ENCODE data around the gene SLC15A2. TPM values are rescaled to one million over a fixed set of nuclear protein-coding genes. Genes with fewer than 3 reads are reported as not detected.

The SLC15A2 gene
- total and polyA plus RNA-seq, 7 donors: 0.46 to 2.1 (median 1.1) TPM

DNA sequence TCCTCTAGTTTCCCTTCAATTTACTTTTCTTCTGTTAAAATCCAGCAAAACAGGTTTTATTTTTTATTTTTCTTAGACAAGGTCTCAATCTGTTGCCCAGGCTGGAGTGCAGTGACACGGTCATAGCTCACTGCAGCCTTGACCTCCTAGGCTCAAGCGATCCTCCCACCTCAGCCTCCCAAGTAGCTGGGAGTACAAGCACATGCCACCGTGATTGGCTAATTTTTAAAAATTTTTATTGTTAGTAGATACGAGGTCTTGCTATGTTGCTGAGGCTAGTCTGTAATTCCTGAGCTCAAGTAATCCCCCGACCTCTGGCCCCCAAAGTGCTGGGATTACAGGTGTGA, 86.2 kb downstream of the SLC15A2 start:
- Histone ChIP-seq H3K4me1 (no peaks in the 10 kb centered on the region), H3K27me3 (no peaks in the 10 kb centered on the region), H3K9me3 (peaks cover 0 to 8% (median 3%) of the 10 kb centered on the region in 4 donors), H3K4me3 (no peak overlapping the region), H3K36me3 (no peaks in the 10 kb centered on the region), H3K27ac (no peak overlapping the region)
- no peak for DNase-seq
- no peak for TF ChIP-seq EP300 (IDR thresholded peaks at IDR 0.05)
- no peak for TF ChIP-seq POLR2AphosphoS5 (IDR thresholded peaks at IDR 0.05)
- TF ChIP-seq, protein P1, sequence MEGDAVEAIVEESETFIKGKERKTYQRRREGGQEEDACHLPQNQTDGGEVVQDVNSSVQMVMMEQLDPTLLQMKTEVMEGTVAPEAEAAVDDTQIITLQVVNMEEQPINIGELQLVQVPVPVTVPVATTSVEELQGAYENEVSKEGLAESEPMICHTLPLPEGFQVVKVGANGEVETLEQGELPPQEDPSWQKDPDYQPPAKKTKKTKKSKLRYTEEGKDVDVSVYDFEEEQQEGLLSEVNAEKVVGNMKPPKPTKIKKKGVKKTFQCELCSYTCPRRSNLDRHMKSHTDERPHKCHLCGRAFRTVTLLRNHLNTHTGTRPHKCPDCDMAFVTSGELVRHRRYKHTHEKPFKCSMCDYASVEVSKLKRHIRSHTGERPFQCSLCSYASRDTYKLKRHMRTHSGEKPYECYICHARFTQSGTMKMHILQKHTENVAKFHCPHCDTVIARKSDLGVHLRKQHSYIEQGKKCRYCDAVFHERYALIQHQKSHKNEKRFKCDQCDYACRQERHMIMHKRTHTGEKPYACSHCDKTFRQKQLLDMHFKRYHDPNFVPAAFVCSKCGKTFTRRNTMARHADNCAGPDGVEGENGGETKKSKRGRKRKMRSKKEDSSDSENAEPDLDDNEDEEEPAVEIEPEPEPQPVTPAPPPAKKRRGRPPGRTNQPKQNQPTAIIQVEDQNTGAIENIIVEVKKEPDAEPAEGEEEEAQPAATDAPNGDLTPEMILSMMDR (IDR thresholded peaks at IDR 0.05): no peak
- TF ChIP-seq POLR2A (IDR thresholded peaks at IDR 0.05): no peak
- intact Hi-C loops (cut with DNase I): no loop called here
- WGBS, 2 donors: 49 to 78% methylated on average over 5 of the region's 5 CpGs

DNA sequence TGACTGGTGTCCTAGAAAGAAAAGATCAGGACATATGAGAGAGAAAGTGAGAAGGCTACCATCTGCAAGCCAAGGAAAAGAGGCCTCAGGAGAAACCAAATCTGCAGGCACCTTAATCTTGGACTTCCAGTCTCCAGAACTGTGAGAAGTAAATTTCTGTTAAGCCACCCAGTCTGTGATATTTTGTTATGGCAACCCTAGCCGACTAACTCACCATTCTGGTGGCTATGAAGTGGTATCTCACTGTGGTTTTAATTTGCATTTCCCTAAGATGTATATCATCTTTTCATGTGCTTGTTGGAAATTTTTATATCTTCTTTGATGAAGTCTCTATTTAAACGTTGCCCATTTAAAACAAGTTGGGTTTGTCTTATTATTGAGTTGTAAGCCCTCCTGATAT, 87.3 kb downstream of the SLC15A2 start:
- intact Hi-C loops (cut with DNase I): no loop called here
- Histone ChIP-seq H3K4me1 (no peaks in the 10 kb centered on the region), H3K36me3 (no peaks in the 10 kb centered on the region), H3K27me3 (no peaks in the 10 kb centered on the region), H3K9me3 (peaks cover 0 to 8% (median 3%) of the 10 kb centered on the region in 4 donors), H3K27ac (no peak overlapping the region), H3K4me3 (no peak overlapping the region)
- WGBS, 2 donors: 64 to 82% methylated on average over 2 of the region's 2 CpGs
- TF ChIP-seq EP300 (IDR thresholded peaks at IDR 0.05) (no peak), POLR2A (IDR thresholded peaks at IDR 0.05) (no peak), POLR2AphosphoS5 (IDR thresholded peaks at IDR 0.05) (no peak)
- TF ChIP-seq, protein P1 (IDR thresholded peaks at IDR 0.05): no peak
- no peak for DNase-seq

DNA sequence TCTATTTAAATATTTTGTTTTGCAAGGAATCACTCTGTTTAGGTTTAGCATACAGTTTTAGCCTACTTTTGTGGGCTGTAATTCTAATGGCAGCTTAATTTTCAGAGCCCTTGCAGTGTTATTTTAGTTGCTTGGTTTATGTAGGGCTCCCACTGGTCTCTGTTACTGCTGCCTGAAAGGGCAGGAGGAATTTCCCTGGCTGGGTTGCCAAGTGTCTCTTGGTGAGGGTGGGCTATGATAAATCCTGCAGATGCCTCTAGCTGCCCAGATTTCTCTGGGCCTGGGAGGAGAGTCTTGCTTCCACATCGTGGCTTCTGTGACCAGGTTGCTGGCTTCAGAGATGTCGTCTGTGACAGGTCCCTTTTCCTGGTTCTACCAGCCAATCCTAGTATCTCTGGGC, 91.6 kb downstream of the SLC15A2 start:
- H3K36me3 ChIP-seq: no peaks in the 10 kb centered on the region
- no peaks in the 10 kb centered on the region for H3K4me1 ChIP-seq
- no peak overlapping the region for H3K27ac ChIP-seq
- no peak for TF ChIP-seq POLR2AphosphoS5 (IDR thresholded peaks at IDR 0.05)
- 82 to 89% methylated on average over 2 of the region's 2 CpGs for WGBS, 2 donors
- intact Hi-C loops (cut with DNase I): no loop called here
- H3K4me3 ChIP-seq: no peak overlapping the region
- peaks cover 0 to 6% (median 3%) of the 10 kb centered on the region in 4 donors for H3K9me3 ChIP-seq
- no peak for DNase-seq
- H3K27me3 ChIP-seq: no peaks in the 10 kb centered on the region

DNA sequence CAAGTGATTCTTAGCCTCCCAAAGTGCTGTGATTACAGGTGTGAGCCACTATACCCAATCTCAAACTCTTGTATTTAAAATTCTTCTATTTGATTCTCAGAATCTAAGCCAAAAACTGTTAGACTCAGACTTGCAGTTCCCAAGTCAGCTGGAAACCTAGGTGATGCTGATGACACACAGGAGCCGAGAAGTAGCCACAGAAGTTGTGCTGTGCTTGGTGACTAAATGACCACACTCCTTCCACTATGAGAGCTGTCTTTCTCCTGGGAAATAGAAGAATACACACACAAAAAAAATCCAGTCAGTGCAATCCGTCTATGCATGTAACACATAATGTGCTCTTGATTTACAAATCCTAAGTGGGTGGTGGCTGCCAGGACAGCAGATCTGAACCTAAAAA, 93.9 kb downstream of the SLC15A2 start:
- H3K4me1 ChIP-seq: no peaks in the 10 kb centered on the region
- peaks cover 0 to 6% (median 3%) of the 10 kb centered on the region in 4 donors for H3K9me3 ChIP-seq
- intact Hi-C loops (cut with DNase I): no loop called here
- no peak for DNase-seq
- TF ChIP-seq EP300 (IDR thresholded peaks at IDR 0.05) (no peak), POLR2AphosphoS5 (IDR thresholded peaks at IDR 0.05) (no peak), POLR2A (IDR thresholded peaks at IDR 0.05) (no peak)
- TF ChIP-seq, protein P1 (IDR thresholded peaks at IDR 0.05): no peak
- no peak overlapping the region for H3K4me3 ChIP-seq
- WGBS, 2 donors: 86 to 90% methylated on average over 2 of the region's 2 CpGs
- no peaks in the 10 kb centered on the region for H3K36me3 ChIP-seq
- H3K27ac ChIP-seq: no peak overlapping the region
- no peaks in the 10 kb centered on the region for H3K27me3 ChIP-seq

DNA sequence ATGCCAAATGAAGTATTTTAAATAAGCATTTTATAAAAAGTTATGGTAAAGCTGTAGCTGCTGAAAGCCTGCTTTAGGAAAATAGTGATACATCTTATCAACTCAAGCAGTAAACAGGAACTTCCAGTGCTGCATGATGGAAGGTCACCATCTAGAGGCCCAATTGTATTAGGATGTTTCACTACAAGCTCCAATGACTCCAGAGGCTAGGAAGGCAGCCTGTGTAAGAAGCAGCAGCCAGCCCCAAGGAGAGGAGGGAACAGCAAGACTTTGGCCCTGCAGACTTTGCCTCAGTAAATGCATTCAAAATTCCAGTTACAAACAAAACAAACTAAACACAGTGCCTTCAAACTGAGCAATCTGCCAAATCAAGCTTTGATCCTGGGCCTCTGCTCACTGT, 95.7 kb downstream of the SLC15A2 start:
- Histone ChIP-seq H3K4me1 (no peaks in the 10 kb centered on the region), H3K4me3 (no peak overlapping the region), H3K36me3 (no peaks in the 10 kb centered on the region), H3K27ac (no peak overlapping the region), H3K27me3 (no peaks in the 10 kb centered on the region), H3K9me3 (no peaks in the 10 kb centered on the region)
- TF ChIP-seq, protein P1 (IDR thresholded peaks at IDR 0.05): no peak
- no peak for TF ChIP-seq POLR2AphosphoS5 (IDR thresholded peaks at IDR 0.05)
- TF ChIP-seq EP300 (IDR thresholded peaks at IDR 0.05): no peak
- no peak for TF ChIP-seq POLR2A (IDR thresholded peaks at IDR 0.05)
- DNase-seq: no peak
- intact Hi-C loops (cut with DNase I): no loop called here

Data from sigmoid colon (tissue), 7 donors.